Measurements from ENCODE around the gene MGRN1.

DNA sequence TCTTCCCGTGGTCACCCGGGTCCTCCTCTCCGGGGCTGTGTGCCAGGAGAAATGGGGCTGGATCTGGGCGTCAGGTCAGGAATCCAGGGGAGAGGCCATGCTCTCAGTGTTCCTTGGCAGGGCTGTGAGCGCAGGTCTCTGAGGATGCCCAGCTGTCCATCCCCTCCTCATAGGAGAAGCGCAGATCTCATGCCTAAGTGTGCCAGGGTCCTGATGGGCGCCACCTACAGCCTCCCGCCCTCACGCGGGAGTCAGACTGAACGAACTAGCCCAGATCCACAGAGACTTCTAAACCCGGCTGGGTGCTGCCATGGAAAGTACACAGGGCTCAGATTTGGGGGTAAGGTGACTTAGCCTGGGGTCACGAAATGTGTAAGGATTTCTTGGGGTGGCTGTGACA, 24.3 kb downstream of the MGRN1 start:
- TF ChIP-seq ZNF274 (IDR thresholded peaks at IDR 0.05; ENCODE audit: low read depth, low read length) = no peak
- no peak for TF ChIP-seq YY1 (IDR thresholded peaks at IDR 0.05; ENCODE audit: insufficient read depth, insufficient read length)
- no peak for TF ChIP-seq SUZ12 (IDR thresholded peaks at IDR 0.05; ENCODE audit: extremely low read depth, insufficient read depth, insufficient read length)

All from NT2/D1 (cell line).